MM.1S (cell line): Measurements from ENCODE around the gene GNMT.

Experiments used
- DNase-seq: peaks from one replicate; pipeline ENCODE4 v3.0.0-alpha.2; 2015
- H2AFZ ChIP-seq: fragments of 300-600 bp; sonication (generic); 2 replicates; pipeline ENCODE4 v1.6.0; 2016; ENCODE audit warnings: antibody characterized with exemption, low read length
- H3F3A ChIP-seq: fragments of 300-600 bp; sonication (generic); 2 replicates; pipeline ENCODE4 v1.6.1; 2016; ENCODE audit warnings: mild to moderate bottlenecking, antibody characterized with exemption, low read length, moderate library complexity, mixed read lengths; ENCODE audit not compliant: insufficient read depth
- H3K27ac ChIP-seq: fragments of 300-600 bp; sonication (generic); 2 replicates; pipeline ENCODE4 v1.5.1; 2016; ENCODE audit warnings: mild to moderate bottlenecking, low read length
- H3K27me3 ChIP-seq: fragments of 300-600 bp; sonication (generic); replicated peaks from 2 replicates; pipeline ENCODE4 v1.6.0; 2016; ENCODE audit warnings: low read length; ENCODE audit not compliant: insufficient read depth
- H3K36me3 ChIP-seq: fragments of 300-600 bp; sonication (generic); replicated peaks from 2 replicates; pipeline ENCODE4 v1.6.1; 2016; ENCODE audit warnings: mild to moderate bottlenecking, low read length, mixed read lengths; ENCODE audit not compliant: insufficient read depth
- H3K4me1 ChIP-seq: fragments of 300-600 bp; sonication (generic); 2 replicates; pipeline ENCODE4 v1.6.1; 2016; ENCODE audit warnings: low read length, mixed read lengths
- H3K4me2 ChIP-seq: fragments of 300-600 bp; sonication (generic); 2 replicates; pipeline ENCODE4 v1.6.0; 2016; ENCODE audit warnings: low read depth, low read length
- H3K4me3 ChIP-seq: fragments of 300-600 bp; sonication (generic); 2 replicates; pipeline ENCODE4 v1.5.1; 2016; ENCODE audit warnings: low read length, mixed read lengths
- H3K79me2 ChIP-seq: fragments of 300-600 bp; sonication (generic); 2 replicates; pipeline ENCODE4 v1.6.1; 2016; ENCODE audit warnings: mixed run types, low read length, mixed read lengths
- H3K9ac ChIP-seq: fragments of 300-600 bp; sonication (generic); 2 replicates; pipeline ENCODE4 v1.6.1; 2016; ENCODE audit warnings: low read length, mixed read lengths
- H3K9me2 ChIP-seq: fragments of 300-600 bp; sonication (generic); replicated peaks from 2 replicates; pipeline ENCODE4 v1.6.1; 2016; ENCODE audit warnings: mild to moderate bottlenecking, low read length, mixed read lengths; ENCODE audit not compliant: insufficient read depth
- H3K9me3 ChIP-seq: fragments of 300-600 bp; sonication (generic); replicated peaks from 2 replicates; pipeline ENCODE4 v1.6.1; 2016; ENCODE audit warnings: mild to moderate bottlenecking, low read length, mixed read lengths; ENCODE audit not compliant: insufficient read depth
- H4K20me1 ChIP-seq: fragments of 300-600 bp; sonication (generic); 2 replicates; pipeline ENCODE4 v1.6.1; 2016; ENCODE audit warnings: mild to moderate bottlenecking, low read length, moderate library complexity, mixed read lengths; ENCODE audit not compliant: insufficient read depth
- EZH2 ChIP-seq: fragments of 300-600 bp; sonication (generic); optimal IDR thresholded peaks from 2 replicates; pipeline ENCODE3; 2017; ENCODE audit warnings: low read depth, mild to moderate bottlenecking, antibody characterized with exemption, low read length, mixed read lengths
- EZH2phosphoT487 ChIP-seq: fragments of 300-600 bp; sonication (generic); IDR thresholded peaks from 2 replicates; pipeline ENCODE4 v1.6.1; 2018; ENCODE audit warnings: antibody characterized with exemption, low read length
- TF ChIP-seq, protein P1 (sequence below): fragments of 300-600 bp; sonication (generic); IDR thresholded peaks from 2 replicates; pipeline ENCODE4 v1.5.1; 2016; ENCODE audit warnings: antibody characterized with exemption, low read length, mixed read lengths

GNMT gene

GRCh38 chr6:42938428-42938796 is 22.1 kb upstream of the GNMT start:
- Histone ChIP-seq H3K9me3 (no peaks in the 10 kb centered on the region), H3K9me2 (no peaks in the 10 kb centered on the region), H4K20me1 (no peaks in the 10 kb centered on the region; the same call in 1 of the 2 replicates), H3K4me1 (no peaks in the 10 kb centered on the region), H3K4me2 (no peak overlapping the region), H2AFZ (no peak overlapping the region), H3K79me2 (peaks cover 24% of the 10 kb centered on the region), H3K27me3 (no peaks in the 10 kb centered on the region), H3K27ac (no peak overlapping the region), H3K9ac (no peak overlapping the region), H3K4me3 (no peak overlapping the region), H3K36me3 (peaks cover 5% of the 10 kb centered on the region; the same call in 1 of the 2 replicates), H3F3A (no peaks in the 10 kb centered on the region)
- no peak for DNase-seq
- no peak for TF ChIP-seq EZH2
- TF ChIP-seq EZH2phosphoT487: no peak
- TF ChIP-seq, protein P1, sequence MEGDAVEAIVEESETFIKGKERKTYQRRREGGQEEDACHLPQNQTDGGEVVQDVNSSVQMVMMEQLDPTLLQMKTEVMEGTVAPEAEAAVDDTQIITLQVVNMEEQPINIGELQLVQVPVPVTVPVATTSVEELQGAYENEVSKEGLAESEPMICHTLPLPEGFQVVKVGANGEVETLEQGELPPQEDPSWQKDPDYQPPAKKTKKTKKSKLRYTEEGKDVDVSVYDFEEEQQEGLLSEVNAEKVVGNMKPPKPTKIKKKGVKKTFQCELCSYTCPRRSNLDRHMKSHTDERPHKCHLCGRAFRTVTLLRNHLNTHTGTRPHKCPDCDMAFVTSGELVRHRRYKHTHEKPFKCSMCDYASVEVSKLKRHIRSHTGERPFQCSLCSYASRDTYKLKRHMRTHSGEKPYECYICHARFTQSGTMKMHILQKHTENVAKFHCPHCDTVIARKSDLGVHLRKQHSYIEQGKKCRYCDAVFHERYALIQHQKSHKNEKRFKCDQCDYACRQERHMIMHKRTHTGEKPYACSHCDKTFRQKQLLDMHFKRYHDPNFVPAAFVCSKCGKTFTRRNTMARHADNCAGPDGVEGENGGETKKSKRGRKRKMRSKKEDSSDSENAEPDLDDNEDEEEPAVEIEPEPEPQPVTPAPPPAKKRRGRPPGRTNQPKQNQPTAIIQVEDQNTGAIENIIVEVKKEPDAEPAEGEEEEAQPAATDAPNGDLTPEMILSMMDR: no peak

- Histone ChIP-seq H4K20me1 (no peaks in the 10 kb centered on the region; the same call in 1 of the 2 replicates), H3K9ac (no peak overlapping the region), H3K4me3 (no peak overlapping the region), H3K36me3 (peaks cover 3% of the 10 kb centered on the region; the same call in 1 of the 2 replicates), H3K27me3 (no peaks in the 10 kb centered on the region), H3K9me3 (no peaks in the 10 kb centered on the region), H3F3A (no peaks in the 10 kb centered on the region), H3K9me2 (no peaks in the 10 kb centered on the region), H3K27ac (no peak overlapping the region), H3K79me2 (peaks cover 16% of the 10 kb centered on the region), H3K4me2 (no peak overlapping the region), H3K4me1 (no peaks in the 10 kb centered on the region), H2AFZ (no peak overlapping the region)
- TF ChIP-seq EZH2: no peak
- TF ChIP-seq EZH2phosphoT487: no peak
- TF ChIP-seq, protein P1: no peak
- no peak for DNase-seq
Observed at GRCh38 chr6:42938987-42939809, 21.4 kb upstream of the GNMT start.

- Histone ChIP-seq H3K9me3 (no peaks in the 10 kb centered on the region), H3K4me3 (no peak overlapping the region), H3K27me3 (no peaks in the 10 kb centered on the region), H3K36me3 (no peaks in the 10 kb centered on the region), H3K4me1 (no peaks in the 10 kb centered on the region), H2AFZ (no peak overlapping the region), H3K27ac (no peak overlapping the region), H3K79me2 (peaks cover 11% of the 10 kb centered on the region), H3K9me2 (no peaks in the 10 kb centered on the region), H3K4me2 (no peak overlapping the region), H3K9ac (no peak overlapping the region), H4K20me1 (no peaks in the 10 kb centered on the region), H3F3A (no peaks in the 10 kb centered on the region)
- TF ChIP-seq EZH2 (no peak), EZH2phosphoT487 (no peak)
- TF ChIP-seq, protein P1: no peak
- DNase-seq: no peak
Observed at GRCh38 chr6:42939810-42940167, 20.8 kb upstream of the GNMT start.
